HepG2 (cell line): ENCODE data around the gene RTEL1. TPM values are rescaled to one million over a fixed set of nuclear protein-coding genes. Genes with fewer than 3 reads are reported as not detected.

ENCODE experiments used
- BCL6 ChIP-seq: IDR thresholded peaks from 2 replicates; pipeline ENCODE4 v1.6.1; 2016; ENCODE audit warnings: missing genetic modification reagents, missing compliant biosample characterization
- DNMT1 ChIP-seq: sonication (generic); formaldehyde crosslinking; IDR thresholded peaks from 2 replicates; pipeline ENCODE4 v1.5.1; 2020; ENCODE audit warnings: mild to moderate bottlenecking, missing genetic modification reagents
- ETV5 ChIP-seq: IDR thresholded peaks from 2 replicates; pipeline ENCODE4 v1.6.1; 2018; ENCODE audit warnings: missing biosample characterization, missing genetic modification reagents, inconsistent platforms, borderline replicate concordance
- GFI1 ChIP-seq: sonication (generic); formaldehyde crosslinking; IDR thresholded peaks from 2 replicates; pipeline ENCODE4 v1.5.0; 2020; ENCODE audit warnings: missing genetic modification reagents, mild to moderate bottlenecking, borderline replicate concordance
- GTF3A ChIP-seq: sonication (generic); formaldehyde crosslinking; conservative IDR thresholded peaks from 2 replicates; pipeline ENCODE4 v1.4.0; 2020; ENCODE audit warnings: mild to moderate bottlenecking, missing genetic modification reagents
- LCORL ChIP-seq, 2 experiments: fragments of 450-650 bp in 1 of 2; sonication (generic) in 1 of 2; formaldehyde crosslinking in 1 of 2; IDR thresholded peaks; 2 replicates each; pipeline versions ENCODE4 v1.5.0 to v1.6.1; 2017 to 2020; ENCODE audit warnings: antibody characterized with exemption in 1 of 2, missing genetic modification reagents in 1 of 2
- MAFF ChIP-seq: IDR thresholded peaks from 2 replicates; pipeline ENCODE4 v1.6.1; 2011; ENCODE audit warnings: low read depth, low read length, improper control_type of control experiment
- MED8 ChIP-seq: sonication (generic); formaldehyde crosslinking; IDR thresholded peaks from 2 replicates; pipeline ENCODE4 v1.8.1; 2023; ENCODE audit warnings: mild to moderate bottlenecking, missing genetic modification reagents; ENCODE audit not compliant: insufficient replicate concordance
- MYNN ChIP-seq: sonication (generic); formaldehyde crosslinking; IDR thresholded peaks from 2 replicates; pipeline ENCODE4 v1.4.0; 2020; ENCODE audit warnings: mild to moderate bottlenecking, low read depth, missing genetic modification reagents
- NFIB ChIP-seq: sonication (generic); formaldehyde crosslinking; IDR thresholded peaks from 2 replicates; pipeline ENCODE4 v1.9.0; 2021; ENCODE audit warnings: missing genetic modification reagents, mild to moderate bottlenecking, borderline replicate concordance
- PCBP2 ChIP-seq: fragments of 200-400 bp; formaldehyde crosslinking; optimal IDR thresholded peaks from 2 replicates; pipeline ENCODE3; 2018; ENCODE audit warnings: low read length, low read depth; ENCODE audit not compliant: poor library complexity, severe bottlenecking
- RXRB ChIP-seq: IDR thresholded peaks from 2 replicates; pipeline ENCODE4 v1.6.1; 2016; ENCODE audit warnings: borderline replicate concordance, missing genetic modification reagents, missing compliant biosample characterization
- SIX1 ChIP-seq: sonication (generic); formaldehyde crosslinking; IDR thresholded peaks from 2 replicates; pipeline ENCODE4 v1.4.0; 2020; ENCODE audit warnings: missing genetic modification reagents, borderline replicate concordance
- SRY ChIP-seq: sonication (generic); formaldehyde crosslinking; IDR thresholded peaks from 2 replicates; pipeline ENCODE4 v1.8.0; 2022; ENCODE audit warnings: mild to moderate bottlenecking, missing genetic modification reagents
- STAT5B ChIP-seq: sonication (generic); formaldehyde crosslinking; IDR thresholded peaks from 2 replicates; pipeline ENCODE4 v1.4.0; 2020; ENCODE audit warnings: missing genetic modification reagents
- TOE1 ChIP-seq: sonication (generic); formaldehyde crosslinking; IDR thresholded peaks from 2 replicates; pipeline ENCODE4 v1.4.0; 2020; ENCODE audit warnings: mild to moderate bottlenecking, missing genetic modification reagents
- TOPORS ChIP-seq: sonication (generic); formaldehyde crosslinking; IDR thresholded peaks from 2 replicates; pipeline ENCODE4 v1.8.0; 2023; ENCODE audit warnings: mild to moderate bottlenecking, missing genetic modification reagents
- YEATS2 ChIP-seq: sonication (generic); formaldehyde crosslinking; IDR thresholded peaks from 2 replicates; pipeline ENCODE4 v1.4.0; 2020; ENCODE audit warnings: missing genetic modification reagents, borderline replicate concordance
- YEATS4 ChIP-seq: sonication (generic); formaldehyde crosslinking; IDR thresholded peaks from 2 replicates; pipeline ENCODE4 v1.4.0; 2020; ENCODE audit warnings: missing genetic modification reagents, borderline replicate concordance
- ZNF34 ChIP-seq: sonication (generic); formaldehyde crosslinking; IDR thresholded peaks from 2 replicates; pipeline ENCODE4 v1.4.0; 2020; ENCODE audit warnings: mild to moderate bottlenecking, missing genetic modification reagents, borderline replicate concordance
- ZNF354B ChIP-seq: sonication (generic); formaldehyde crosslinking; IDR thresholded peaks from 2 replicates; pipeline ENCODE4 v1.8.0; 2022; ENCODE audit warnings: mild to moderate bottlenecking, missing genetic modification reagents
- ZNF44 ChIP-seq: sonication (generic); formaldehyde crosslinking; IDR thresholded peaks from 2 replicates; pipeline ENCODE4 v1.5.1; 2020; ENCODE audit warnings: mild to moderate bottlenecking, missing genetic modification reagents
- ZNF761 ChIP-seq: sonication (generic); formaldehyde crosslinking; conservative IDR thresholded peaks from 2 replicates; pipeline ENCODE4 v1.4.0; 2020; ENCODE audit warnings: mild to moderate bottlenecking, missing genetic modification reagents
- ZNF891 ChIP-seq: sonication (generic); formaldehyde crosslinking; IDR thresholded peaks from 2 replicates; pipeline ENCODE4 v1.5.0; 2020; ENCODE audit warnings: mild to moderate bottlenecking, missing genetic modification reagents
- ZSCAN22 ChIP-seq: sonication (generic); formaldehyde crosslinking; IDR thresholded peaks from 2 replicates; pipeline ENCODE4 v1.4.0; 2020; ENCODE audit warnings: mild to moderate bottlenecking, missing genetic modification reagents
- ZSCAN31 ChIP-seq: sonication (generic); formaldehyde crosslinking; IDR thresholded peaks from 2 replicates; pipeline ENCODE4 v1.5.0; 2020; ENCODE audit warnings: low read depth, mild to moderate bottlenecking, missing genetic modification reagents
- polyA plus RNA-seq, 8 experiments: library from polyadenylated mRNA; depleted of rRNA in 3 of 8; stranded (reverse) in 7 of 8; unstranded in 1 of 8; fragments of >200 nt; fragmentation: Illumina TruSeq in 4 of 8; extraction: Trizol in 4 of 8; gene quantifications; 2 replicates each; pipeline versions ENCODE4 v1.2.1 to v1.2.3, GENCODE V29; 2011 to 2016; ENCODE audit warnings: low read depth in 4 of 8, missing spikeins in 1 of 8, mixed read lengths in 1 of 8; ENCODE audit not compliant: insufficient read depth in 1 of 8
- total RNA-seq, 5 experiments: library from RNA; depleted of rRNA; stranded (reverse); fragments of >200 nt; fragmentation: Illumina TruSeq; extraction: Trizol; gene quantifications; 2 replicates each; pipeline ENCODE4 v1.2.3, GENCODE V29; 2016; ENCODE audit warnings: low read depth in 1 of 5
- TF ChIP-seq, protein P1 (sequence below): sonication (generic); formaldehyde crosslinking; IDR thresholded peaks from 2 replicates; pipeline ENCODE4 v1.5.0; 2020; ENCODE audit warnings: missing genetic modification reagents
- TF ChIP-seq, protein P2 (sequence below): sonication (generic); formaldehyde crosslinking; conservative IDR thresholded peaks from 2 replicates; pipeline ENCODE4 v1.4.0; 2020; ENCODE audit warnings: missing genetic modification reagents
- TF ChIP-seq, protein P3 (sequence below): sonication (generic); formaldehyde crosslinking; IDR thresholded peaks from 2 replicates; pipeline ENCODE4 v1.4.0; 2020; ENCODE audit warnings: missing genetic modification reagents

The RTEL1 gene
- total and polyA plus RNA-seq, 2 of the 13 experiments (the other 11 are each of a cell fraction or from before 2014, with no cell fraction given) = 21.8 to 36.4 TPM

DNA sequence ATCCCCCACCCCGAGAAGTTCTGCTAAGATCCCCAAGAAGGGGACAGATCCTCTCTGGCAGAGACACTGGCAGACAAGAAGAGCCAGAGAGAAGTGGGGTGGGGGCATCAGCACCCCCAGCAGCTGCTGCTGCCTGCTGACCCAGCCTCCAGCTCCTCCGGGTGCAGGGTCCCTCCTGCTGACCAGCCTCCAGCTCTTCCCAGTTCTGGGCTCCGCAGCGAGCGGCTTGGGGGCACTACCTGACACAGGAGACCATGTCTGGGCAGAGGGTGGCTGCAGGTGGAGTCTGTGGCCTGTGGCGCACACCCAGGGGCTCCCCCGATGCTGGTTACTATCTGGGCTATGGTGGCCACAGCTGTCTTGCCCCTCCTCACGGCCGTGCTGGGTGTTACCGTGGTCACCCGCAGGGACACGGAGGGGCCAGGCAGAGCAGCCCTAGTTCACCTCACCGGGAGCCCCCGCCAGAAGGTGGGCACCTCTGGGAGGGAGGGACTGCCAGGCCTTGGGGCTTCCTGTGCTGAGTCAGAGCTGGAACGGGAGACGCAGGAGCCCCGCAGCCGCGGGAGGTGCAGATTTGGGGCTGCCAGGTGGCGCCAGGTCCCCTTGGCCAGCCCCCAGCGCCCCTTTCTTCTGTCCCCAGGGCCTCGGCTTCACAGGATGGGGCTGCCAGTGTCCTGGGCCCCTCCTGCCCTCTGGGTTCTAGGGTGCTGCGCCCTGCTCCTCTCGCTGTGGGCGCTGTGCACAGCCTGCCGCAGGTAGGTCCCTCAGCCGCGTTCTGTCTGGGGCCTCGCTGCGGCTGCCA, 79.0 kb downstream of the RTEL1 start (continued):
- TF ChIP-seq MYNN (0 out of 2 replicates have a peak, but pooled peaks have one; percentile 53), SRY (CRISPR knock-in tag) (peak; percentile 53), ZNF761 (no peak), GTF3A (CRISPR knock-in tag) (no peak), NFIB (CRISPR knock-in tag) (no peak), ZSCAN31 (peak; percentile 60; the same call in 1 of the 2 replicates), ZNF354B (CRISPR knock-in tag) (no peak), PCBP2 (no peak), STAT5B (CRISPR knock-in tag) (no peak), ZSCAN22 (CRISPR knock-in tag) (0 out of 2 replicates have a peak, but pooled peaks have one; percentile 11), LCORL (IDR thresholded peaks at IDR 0.05) (no peak), LCORL (CRISPR knock-in tag; IDR thresholded peaks at IDR 0.05) (peak; percentile 68; the same call in 1 of the 2 replicates), BCL6 (CRISPR knock-in tag) (0 out of 2 replicates have a peak, but pooled peaks have one; percentile 6), GFI1 (no peak), TOPORS (CRISPR knock-in tag) (no peak; the same call in 1 of the 2 replicates), YEATS4 (CRISPR knock-in tag) (no peak), DNMT1 (CRISPR knock-in tag) (0 out of 2 replicates have a peak, but pooled peaks have one; percentile 45), ZNF44 (CRISPR knock-in tag) (no peak), ETV5 (CRISPR knock-in tag) (peak; percentile 25), RXRB (CRISPR knock-in tag) (no peak), MED8 (CRISPR knock-in tag) (no peak), YEATS2 (CRISPR knock-in tag) (no peak), MAFF (no peak), TOE1 (CRISPR knock-in tag) (no peak), SIX1 (CRISPR knock-in tag) (no peak), ZNF34 (no peak), ZNF891 (CRISPR knock-in tag) (no peak)
- TF ChIP-seq, protein P1, sequence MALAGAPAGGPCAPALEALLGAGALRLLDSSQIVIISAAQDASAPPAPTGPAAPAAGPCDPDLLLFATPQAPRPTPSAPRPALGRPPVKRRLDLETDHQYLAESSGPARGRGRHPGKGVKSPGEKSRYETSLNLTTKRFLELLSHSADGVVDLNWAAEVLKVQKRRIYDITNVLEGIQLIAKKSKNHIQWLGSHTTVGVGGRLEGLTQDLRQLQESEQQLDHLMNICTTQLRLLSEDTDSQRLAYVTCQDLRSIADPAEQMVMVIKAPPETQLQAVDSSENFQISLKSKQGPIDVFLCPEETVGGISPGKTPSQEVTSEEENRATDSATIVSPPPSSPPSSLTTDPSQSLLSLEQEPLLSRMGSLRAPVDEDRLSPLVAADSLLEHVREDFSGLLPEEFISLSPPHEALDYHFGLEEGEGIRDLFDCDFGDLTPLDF (CRISPR knock-in tag) = peak; percentile 30; the same call in 1 of the 2 replicates
- TF ChIP-seq, protein P2, sequence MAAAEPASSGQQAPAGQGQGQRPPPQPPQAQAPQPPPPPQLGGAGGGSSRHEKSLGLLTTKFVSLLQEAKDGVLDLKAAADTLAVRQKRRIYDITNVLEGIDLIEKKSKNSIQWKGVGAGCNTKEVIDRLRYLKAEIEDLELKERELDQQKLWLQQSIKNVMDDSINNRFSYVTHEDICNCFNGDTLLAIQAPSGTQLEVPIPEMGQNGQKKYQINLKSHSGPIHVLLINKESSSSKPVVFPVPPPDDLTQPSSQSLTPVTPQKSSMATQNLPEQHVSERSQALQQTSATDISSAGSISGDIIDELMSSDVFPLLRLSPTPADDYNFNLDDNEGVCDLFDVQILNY = peak; percentile 67; the same call in 1 of the 2 replicates
- TF ChIP-seq, protein P3, sequence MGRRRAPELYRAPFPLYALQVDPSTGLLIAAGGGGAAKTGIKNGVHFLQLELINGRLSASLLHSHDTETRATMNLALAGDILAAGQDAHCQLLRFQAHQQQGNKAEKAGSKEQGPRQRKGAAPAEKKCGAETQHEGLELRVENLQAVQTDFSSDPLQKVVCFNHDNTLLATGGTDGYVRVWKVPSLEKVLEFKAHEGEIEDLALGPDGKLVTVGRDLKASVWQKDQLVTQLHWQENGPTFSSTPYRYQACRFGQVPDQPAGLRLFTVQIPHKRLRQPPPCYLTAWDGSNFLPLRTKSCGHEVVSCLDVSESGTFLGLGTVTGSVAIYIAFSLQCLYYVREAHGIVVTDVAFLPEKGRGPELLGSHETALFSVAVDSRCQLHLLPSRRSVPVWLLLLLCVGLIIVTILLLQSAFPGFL (CRISPR knock-in tag) = no peak
